22Rv1 (cell line): Measurements from ENCODE around the gene SLC35B4.

Source experiments
- ZFX ChIP-seq: fragments of 450-650 bp; IDR thresholded peaks from 2 replicates; pipeline ENCODE4 v1.6.1; 2017; ENCODE audit warnings: antibody characterized with exemption, borderline replicate concordance
- TF ChIP-seq, protein P1 (sequence below): fragments of 450-650 bp; IDR thresholded peaks from 2 replicates; pipeline ENCODE4 v1.5.1; 2017; ENCODE audit warnings: mild to moderate bottlenecking

DNA sequence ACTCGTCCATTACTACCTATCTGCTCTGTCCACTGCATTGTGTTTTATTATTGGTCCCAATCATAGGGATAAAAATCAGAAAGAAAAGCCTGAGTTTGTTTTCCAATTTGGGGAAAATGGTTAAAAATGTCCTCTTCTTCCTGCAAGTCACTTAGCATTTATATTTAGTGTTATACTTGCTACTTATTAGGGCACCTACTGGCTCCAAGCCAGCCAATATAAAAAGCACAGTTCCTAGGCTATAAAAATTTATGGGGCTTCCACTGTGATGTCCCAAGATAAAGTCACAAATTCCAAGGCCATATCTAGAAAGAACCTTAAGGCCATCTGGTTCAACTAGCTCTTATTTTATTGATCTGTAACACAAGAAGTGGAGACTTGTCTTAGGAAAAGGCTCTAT, 3.2 kb downstream of the SLC35B4 start:
- TF ChIP-seq, protein P1, sequence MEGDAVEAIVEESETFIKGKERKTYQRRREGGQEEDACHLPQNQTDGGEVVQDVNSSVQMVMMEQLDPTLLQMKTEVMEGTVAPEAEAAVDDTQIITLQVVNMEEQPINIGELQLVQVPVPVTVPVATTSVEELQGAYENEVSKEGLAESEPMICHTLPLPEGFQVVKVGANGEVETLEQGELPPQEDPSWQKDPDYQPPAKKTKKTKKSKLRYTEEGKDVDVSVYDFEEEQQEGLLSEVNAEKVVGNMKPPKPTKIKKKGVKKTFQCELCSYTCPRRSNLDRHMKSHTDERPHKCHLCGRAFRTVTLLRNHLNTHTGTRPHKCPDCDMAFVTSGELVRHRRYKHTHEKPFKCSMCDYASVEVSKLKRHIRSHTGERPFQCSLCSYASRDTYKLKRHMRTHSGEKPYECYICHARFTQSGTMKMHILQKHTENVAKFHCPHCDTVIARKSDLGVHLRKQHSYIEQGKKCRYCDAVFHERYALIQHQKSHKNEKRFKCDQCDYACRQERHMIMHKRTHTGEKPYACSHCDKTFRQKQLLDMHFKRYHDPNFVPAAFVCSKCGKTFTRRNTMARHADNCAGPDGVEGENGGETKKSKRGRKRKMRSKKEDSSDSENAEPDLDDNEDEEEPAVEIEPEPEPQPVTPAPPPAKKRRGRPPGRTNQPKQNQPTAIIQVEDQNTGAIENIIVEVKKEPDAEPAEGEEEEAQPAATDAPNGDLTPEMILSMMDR, result no peak
- TF ChIP-seq ZFX, result no peak
